Fibroblast of peridontal ligament (primary cell): Measurements from ENCODE around the gene TMEM218.
A peak's percentile ranks its signal among the peaks of the same experiment; 100 is the strongest.
"Not testable (repeated sequence)": the region's sequence is repeated elsewhere in the genome, so short reads cannot be mapped to it uniquely, and the experiment has no call there.

Experiments used
- DNase-seq: peaks from one replicate; pipeline ENCODE4 v3.0.0-alpha.2; 2010; ENCODE audit errors: extremely low read depth

Gene TMEM218

DNA sequence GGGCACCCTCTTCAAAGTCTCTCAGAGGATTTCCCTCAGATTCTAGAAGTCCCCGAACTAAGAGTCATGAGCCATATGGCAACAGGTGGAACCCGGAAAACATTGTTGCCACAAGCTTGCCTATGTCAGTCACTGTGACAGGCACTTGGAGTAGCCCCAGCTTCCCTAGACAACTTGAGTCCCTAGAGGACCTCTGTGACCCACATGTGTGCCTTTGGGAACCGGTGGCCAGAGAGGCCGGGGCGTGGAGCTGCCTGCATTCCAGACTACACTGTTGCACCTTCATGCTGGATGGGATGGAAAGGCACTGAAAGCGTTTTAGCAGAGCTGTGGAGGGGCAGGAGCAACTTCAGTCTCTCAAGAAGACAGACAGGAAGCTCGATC lies 36.2 kb downstream of the TMEM218 start:
- no peak for DNase-seq

DNA sequence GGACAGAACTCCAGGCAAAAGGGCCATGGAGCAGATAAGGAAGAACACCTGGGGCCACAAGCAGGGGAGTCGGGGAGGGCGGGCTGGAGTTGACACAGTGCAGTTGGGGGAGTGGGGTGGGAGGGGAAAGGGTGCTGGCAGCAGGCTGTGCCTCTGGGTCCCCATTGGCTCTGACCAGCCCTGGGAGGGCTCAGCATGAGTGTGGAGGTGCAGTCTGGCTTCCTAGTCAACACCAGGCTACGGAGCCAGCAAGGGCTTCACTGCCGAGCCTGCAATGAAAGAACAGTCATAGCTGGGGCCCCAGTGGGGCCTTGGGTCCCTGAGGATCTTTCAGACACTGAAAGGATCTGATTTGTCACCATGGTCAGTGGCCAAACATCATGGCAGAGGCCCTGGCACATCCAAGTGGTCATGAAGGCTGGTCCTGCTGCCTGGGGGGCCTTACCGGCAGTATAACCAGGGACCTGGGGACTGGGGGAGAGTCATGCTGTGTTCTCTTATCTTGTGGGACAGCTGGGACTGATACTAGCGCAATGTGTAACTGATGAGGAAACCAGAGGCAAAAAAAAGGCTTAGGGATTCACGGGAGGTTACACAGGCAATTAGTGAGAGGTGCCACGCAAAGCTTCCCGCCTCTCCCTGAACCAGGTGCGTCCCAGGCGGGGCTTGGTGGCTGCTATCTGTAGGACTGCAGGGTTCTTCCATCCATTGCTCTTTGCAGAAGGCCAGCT lies 36.8 kb downstream of the TMEM218 start:
- no peak for DNase-seq

DNA sequence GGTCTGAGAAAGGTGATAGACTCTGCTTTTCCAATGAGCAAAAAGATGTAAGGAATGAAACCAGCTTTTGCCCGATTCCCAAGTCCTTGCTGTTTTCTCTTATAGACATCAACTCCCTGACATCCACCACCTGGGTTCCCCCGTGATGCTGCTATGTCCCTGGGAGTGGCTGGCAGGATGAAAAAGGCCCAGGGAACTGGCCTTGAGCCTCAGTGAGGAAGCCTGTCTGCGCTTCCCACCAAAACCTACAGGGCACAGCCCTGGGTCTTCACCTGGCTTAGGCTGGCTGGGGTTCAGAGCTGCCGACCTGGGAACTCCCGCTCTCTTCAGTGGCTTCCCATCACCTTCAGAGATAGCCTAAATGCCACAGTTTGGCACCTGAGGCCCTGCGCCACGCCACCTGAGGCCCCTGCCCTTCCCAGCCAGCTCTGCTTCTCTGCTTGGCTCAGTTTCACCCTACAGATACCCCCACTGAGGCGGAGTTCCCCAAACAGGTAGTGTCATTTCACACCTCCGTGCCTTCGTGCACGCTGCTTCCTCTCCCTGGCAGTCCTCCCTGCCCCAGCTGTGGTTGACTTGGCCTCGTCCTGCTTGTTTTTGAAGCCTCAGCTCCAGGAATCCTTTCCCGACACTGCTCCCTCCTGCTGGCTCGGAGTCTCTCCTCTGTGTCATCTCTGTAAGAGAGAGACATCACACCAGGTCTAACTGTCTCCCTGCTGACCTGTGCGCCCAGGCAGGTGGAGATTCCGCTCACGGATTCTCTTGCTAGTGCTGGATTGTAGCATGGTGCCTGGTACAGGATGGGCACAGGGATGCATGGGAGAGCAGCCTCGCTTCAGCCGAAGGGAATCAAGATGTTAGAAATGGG lies 37.6 kb downstream of the TMEM218 start:
- DNase-seq, result no peak

DNA sequence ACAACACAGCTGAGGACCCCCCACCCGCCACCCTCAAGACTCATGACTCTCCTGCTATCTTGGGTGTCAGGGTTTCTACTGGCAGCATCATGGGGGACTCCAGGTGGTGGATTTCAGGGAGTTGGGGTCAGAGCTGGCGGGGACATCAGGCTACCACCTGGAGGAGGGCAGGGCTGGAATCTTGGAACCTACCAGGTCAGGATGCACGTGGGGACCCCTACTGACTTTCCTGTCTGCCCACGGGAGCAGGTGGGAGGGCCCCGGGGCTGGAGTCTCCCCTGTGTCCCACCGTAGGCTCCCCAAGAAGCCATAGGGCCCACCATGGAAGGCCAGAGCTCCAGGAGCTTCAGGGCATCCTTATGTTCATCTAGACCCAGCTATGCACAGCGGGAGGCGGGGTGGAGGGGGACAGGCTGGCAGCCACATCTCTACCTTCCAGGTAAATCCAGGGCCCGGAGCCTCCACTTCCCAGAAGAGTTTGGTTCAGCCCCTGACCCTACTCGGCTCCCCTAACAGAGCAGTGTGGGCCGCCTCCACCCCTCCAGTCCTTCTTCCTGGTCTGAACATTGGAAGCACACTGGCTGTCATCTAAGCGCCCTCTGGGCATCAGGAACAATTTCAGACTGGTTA lies 38.4 kb downstream of the TMEM218 start:
- no peak for DNase-seq

DNA sequence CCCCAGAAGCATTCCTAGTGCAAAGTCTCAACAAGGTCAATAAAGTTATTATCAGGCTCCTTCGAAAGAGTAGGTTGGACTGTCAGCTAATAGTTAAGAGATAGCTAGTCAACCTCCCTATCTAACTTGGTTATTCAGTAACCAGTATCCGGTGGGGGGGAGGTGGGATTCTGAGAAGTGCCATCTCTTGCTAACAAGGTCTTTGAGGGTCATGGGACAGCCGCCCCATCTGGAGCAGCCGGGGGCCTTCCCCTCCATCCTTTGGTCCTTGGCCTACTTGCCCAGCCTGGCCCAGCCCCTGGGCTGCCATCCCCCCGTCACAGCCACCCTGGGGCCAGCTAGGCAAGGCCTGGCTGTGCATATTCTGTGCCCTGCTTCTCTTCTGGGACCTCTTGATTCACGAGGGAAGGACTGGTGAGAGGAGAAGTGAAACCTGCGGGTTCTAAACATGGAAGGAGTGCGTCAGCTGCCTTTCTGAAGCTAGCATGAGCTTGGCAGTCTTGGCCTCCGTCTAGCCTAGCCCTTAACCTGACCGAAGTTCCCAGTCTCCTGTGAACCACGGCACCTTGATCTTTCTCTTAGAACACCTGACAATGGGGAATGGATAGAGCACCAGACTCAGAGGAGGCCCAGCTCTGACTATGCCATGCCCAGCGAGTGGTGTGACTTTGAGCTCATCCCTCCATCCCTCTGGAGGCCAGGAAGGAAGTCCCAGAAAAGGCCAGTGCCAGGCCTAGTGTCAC lies 39.0 kb downstream of the TMEM218 start:
- no peak for DNase-seq

DNA sequence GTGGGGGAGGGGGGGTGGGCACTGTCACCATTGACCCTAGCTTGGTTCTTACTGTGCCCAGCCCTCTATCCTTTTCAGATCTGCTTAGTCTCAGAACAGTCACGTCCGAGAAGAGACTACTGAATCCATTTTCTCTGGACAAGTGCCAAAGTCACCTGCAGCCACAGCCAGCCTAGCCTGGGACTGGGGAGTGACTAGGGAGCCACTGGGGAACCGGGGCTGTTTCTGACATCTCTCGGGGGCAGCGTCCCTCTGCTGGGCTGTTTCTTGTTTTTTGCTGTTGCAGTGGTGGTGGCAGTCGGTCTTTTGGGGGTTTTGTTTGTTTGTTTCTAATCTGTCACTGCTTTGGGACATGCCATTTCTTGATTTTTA lies 39.6 kb downstream of the TMEM218 start:
- DNase-seq, result no peak

DNA sequence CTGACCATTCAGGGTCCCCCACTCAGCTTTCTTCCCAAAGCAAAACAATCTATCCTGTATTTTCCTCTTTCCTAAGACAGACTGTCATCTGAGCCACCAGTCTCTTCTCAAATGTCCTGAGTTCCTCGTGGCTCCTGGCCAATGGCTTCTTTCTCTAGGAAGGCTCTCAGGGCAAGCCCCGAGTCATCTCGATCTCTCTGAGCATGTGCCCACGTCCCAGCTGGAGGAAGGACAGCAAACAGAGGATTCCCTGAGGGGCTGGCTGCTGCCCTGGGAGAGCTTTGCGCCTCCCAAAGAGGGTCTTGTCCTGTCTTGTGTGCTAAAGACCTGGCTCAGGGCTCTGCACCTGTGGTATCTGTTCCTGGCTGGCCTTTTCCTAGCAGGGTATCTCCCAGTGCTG lies 40.0 kb downstream of the TMEM218 start:
- peak; percentile 12 for DNase-seq

DNA sequence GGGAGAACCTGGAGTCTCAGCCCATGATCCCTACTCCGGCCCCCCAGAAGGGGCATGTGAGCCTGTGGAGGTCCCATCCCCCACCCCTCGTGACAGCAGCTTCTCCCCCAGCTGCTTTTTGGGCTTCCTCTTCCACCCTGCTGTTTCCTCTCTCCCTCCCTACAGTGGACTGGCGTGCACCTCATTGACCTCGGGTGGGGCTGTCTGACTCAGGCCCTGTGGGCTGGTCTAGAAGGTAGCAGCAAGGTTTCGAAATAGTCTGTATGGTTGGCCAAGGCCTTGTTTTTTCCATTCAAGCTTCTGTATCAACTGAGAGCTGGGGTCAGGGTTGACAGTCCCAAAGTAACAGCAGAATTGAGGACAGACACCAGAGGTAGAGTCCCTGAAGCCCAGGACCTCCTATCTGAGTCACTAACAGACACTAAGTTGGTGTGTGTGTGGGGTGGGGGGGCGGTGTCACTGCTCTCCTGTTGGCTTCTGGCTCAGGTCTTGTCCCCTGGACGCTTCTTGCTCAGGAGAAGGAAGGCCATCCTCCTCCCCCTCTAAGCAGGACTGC lies 40.6 kb downstream of the TMEM218 start:
- DNase-seq, result peak; percentile 43

DNA sequence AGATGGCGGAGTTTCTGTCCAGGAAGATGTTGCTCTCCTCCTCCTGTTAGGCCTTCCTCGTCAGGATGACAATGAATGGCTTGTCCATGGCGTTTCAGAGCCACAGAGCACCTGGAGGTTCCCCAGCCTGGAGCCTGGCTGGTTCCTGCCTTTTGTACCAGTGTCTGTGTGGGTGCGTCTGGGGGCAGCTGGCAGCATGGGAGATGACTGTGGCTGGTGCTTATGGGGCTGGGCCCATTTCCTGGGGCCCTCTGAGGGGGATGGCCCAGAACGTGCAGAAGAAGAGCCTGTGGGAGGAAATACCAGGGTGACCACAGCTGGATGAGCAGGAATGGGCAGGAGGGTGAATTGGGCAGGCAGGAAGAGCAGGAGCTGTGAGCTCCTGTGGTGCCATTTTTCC lies 41.6 kb downstream of the TMEM218 start:
- DNase-seq, result no peak

DNA sequence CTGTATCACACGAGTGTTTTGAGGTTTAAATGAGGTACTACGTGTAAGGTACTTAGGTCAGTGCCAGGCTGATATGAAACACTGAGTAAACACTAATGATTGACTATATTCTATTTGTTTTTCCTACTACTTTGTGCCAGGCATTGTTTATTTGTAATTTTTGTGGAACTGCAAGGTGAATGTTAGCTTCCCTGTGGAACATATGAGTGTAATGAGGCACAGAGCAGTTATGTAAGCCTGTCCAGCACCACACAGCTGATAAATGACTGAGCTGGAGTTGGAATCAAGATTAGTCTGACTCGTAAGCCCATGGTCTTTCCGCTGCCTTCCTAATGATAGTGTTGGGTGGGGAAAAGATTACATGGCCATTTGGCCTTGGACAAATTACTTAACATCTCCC lies 42.4 kb downstream of the TMEM218 start:
- no peak for DNase-seq

DNA sequence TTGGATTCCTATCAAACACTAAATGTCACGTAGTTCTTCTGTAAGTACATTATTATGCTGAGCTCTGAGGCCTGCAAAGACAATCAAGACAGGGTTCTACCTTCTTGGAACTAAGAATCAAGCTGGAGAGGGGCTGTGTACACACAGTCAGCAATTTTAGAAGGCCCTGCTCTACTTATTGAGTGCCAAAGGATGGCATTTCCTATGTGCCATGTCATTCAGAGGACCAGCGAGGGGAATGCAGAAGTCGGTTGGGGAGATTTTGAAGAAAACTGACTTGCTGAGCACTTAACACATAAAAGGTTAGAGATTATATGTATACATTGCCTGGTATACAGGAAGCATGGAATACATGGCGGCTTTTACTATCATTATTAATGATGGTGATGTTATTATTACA lies 43.1 kb downstream of the TMEM218 start:
- no peak for DNase-seq

DNA sequence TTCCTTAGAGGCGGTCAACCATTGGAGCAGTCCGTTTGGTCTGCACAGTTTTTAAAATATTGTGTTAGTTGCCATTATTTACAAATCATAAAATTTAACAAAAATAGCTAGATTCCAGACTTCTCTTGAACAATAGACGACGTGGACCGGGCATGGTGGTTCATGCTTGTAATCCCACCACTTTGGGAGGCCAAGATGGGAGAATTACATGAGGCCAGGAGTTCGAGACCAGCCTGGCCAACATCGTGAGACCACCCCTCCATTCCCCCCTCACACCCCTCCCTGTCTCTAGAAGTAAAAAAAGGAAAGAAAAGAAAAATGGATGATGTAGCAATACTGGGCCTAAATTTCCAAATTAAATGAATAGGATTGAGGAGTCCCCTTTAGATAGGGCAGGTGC lies 47.4 kb downstream of the TMEM218 start:
- DNase-seq, result no peak

DNA sequence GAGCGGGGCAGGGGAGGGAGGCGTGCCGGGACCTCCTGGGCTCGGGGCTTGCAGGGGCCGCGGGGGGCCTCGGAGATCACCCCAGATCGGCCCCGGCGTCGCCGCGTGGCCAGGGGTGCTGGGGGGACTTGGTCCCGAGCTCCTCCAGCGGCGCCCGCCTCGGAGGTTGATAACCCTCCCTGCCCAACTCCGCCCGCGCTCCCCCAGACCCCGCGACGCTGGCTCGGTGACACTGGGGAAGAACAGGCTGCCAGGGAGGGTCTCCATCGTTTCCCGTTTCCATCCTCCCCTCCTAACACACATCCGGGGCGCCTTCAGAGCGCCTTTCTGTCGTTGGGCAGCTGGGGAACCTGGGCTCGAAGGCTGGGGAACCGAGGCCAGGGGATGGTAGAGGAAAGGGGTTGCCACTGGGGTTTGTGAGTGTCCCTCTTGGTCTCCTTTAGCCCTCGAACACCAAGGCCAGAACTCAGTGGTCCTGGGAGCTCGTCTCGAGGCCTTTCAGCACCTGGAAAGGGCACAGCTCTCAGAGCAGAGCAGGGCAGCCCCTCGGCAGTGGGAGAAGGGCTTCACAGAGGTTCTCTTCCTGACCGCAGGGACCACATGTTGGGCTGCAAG lies 47.9 kb downstream of the TMEM218 start:
- no peak for DNase-seq

DNA sequence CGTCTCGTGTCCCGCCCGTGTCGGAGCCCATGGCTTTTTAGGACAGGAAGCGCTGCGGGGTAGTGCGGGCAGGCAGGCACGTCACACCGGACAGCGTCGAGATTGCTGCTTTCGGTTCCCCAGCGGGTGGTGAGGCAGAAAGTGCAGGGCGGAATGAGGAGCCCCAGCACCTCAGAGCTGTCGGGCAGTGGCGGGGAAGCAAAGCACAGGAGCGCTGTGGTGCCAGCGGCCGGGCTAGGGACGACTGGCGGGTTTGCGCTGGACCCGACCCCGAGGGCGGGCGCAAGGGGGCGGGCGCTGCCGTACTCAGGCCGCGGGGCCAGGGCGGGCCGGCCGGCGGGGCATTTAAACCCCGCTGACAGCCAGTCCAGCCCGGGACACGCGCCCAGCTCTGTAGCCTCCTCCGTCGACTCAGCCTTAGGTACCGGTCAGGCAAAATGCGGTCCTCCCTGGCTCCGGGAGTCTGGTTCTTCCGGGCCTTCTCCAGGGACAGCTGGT lies 48.4 kb downstream of the TMEM218 start, which contains the start of gene SLC37A2:
SLC37A2 (plus strand) TSS at position 375 of the 498 bp plus-strand sequence; CDS start at position 438, 63 bp downstream.
- peak; percentile 43 for DNase-seq

DNA sequence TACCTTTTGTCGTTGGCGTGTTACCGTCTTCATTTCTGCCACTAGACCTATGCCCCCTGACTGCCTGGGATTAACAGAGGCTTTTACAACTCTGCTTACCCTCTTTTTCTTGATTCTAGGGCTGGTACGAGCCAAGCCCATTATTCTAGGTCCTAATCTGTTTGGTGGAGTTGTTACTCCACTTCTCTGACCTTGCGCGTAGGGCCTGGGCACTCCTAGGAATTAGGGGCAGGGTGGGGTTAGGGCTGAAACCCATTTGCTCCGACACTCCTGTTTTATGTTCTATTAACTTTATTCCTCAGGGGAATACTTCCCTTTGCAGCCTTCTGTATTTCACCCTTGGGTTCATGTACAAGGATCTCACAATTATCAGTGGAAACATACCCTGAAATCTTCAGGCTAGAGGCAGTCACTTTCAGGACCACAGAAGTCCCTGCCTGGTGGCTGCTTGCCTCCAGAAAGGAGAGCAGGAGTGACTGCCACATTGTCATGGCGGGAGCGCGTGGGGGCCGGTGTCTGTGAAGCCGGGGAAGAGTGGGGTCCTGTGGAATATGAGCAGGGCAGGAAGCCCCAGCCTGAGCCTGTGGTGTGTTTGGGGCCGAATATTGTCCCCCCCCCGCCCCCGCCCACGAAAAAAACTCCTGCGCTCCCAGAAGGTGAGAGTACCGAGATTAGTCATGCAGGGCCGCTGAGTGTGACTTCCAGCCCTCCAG lies 49.1 kb downstream of the TMEM218 start:
- DNase-seq, result no peak

DNA sequence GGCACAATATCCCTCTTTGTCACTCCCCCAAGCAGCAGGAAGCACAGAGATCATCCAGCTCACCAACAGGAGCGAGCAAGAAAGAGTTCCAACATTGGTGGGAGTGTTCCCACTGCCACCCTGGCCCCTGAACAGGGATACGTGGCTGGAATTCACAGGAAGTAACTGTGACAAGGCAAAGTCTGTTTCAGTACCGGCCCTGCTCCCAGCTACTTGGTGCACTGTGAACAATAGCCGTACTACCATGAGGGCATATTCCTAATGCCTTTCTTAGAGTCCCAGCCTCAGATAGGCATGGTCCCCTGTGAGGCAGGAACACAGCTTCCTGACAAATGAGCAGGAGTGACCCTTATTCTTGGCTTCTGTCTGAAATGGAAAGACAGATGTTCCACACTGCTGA lies 50.1 kb downstream of the TMEM218 start:
- no peak for DNase-seq

DNA sequence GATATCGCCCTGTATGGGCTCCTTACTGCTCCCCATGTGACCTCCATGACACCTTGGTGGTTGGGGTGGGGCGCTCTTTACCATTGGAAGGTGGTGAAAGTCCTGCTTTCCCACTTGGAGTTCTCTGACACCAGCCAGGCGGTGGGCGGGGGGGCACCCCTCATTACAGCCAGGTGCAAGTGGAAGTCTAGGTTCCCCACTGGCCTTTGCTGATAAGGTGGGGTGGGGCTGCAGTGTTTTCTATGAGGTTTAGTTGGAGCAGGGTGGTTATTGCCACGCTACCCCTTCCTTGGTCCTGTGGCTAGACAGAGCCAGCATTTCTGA lies 53.8 kb downstream of the TMEM218 start:
- no peak for DNase-seq

DNA sequence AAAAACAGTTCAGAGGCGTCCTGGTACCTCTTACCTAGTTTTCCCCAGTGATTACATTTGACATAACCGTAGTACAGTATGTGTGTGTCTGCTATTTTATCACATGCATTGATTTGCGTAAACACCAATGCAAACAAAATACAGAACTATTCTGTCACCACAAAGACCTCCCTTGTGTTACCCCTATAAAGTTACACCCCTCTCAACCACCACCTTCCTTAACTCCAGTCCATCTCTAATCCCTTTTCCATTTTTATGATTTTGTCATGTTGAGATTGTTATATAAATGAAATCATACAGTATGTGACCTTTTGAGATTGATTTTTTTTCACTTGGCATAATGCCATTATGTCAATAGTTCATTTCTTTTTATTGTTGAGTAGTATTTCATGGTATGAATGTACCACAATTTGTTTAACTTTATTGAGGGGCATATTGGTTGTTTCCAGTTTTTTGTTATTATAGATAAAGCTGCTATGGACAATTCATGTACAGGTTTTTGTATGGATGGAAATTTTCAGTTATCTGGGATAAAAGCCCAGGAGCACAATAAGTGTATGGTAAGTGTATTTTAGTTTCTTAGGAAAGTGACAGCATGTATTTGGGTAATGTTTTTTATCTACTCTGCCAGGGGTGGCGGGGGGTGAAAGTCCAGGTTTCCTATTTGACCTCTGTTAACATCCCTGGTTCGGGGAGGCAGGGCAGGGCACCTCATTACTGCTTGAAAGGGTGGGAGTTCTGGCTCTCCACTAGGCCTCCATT lies 54.3 kb downstream of the TMEM218 start:
- no peak for DNase-seq

DNA sequence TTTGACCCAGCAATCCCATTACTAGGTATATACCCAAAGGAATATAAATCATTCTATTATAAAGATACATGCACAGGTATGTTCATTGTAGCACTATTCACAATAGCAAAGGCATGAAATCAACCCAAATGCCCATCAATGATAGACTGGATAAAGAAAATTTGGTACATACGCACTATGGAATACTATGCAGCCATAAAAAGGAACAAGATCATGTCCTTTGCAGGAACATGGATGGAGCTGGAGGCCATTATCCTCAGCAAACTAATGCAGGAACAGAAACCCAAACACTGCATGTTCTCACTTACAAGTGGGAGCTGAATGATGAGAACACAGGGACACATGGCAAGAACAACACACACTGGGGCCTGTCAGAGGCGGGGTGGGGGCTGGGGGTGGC lies 55.3 kb downstream of the TMEM218 start:
- DNase-seq, result not testable (repeated sequence)
